Measurements from ENCODE around the gene MTHFD1.

The MTHFD1 gene

GRCh38 chr14:64501411-64502171 lies 113.4 kb downstream of the MTHFD1 start:
- DNase-seq: no peak

GRCh38 chr14:64502456-64502855 lies 114.3 kb downstream of the MTHFD1 start:
- no peak for DNase-seq

- DNase-seq: no peak
Observed at GRCh38 chr14:64502887-64503433, 114.8 kb downstream of the MTHFD1 start.

- DNase-seq: peak; percentile 94
Observed at GRCh38 chr14:64503434-64504309, 115.5 kb downstream of the MTHFD1 start, which contains the start of gene ZBTB25. ZBTB25 (minus strand) TSS chr14:64503838; CDS start chr14:64490533, 13,305 bp downstream.

- DNase-seq: peak; percentile 87
Observed at GRCh38 chr14:64504310-64504896, 116.2 kb downstream of the MTHFD1 start, which contains the start of gene ZBTB1. ZBTB1 (plus strand) TSS chr14:64504770; CDS start chr14:64521505, 16,735 bp downstream.

- peak; percentile 79 for DNase-seq
Observed at GRCh38 chr14:64504897-64505794, 117.0 kb downstream of the MTHFD1 start.

- no peak for DNase-seq
Observed at GRCh38 chr14:64506721-64507120, 118.6 kb downstream of the MTHFD1 start.

- DNase-seq: no peak
Observed at GRCh38 chr14:64507376-64508156, 119.4 kb downstream of the MTHFD1 start.

GRCh38 chr14:64508215-64508776 lies 120.1 kb downstream of the MTHFD1 start:
- DNase-seq: no peak

GRCh38 chr14:64509036-64509435 lies 120.9 kb downstream of the MTHFD1 start:
- no peak for DNase-seq
